Gastroesophageal sphincter (tissue), 4 donors: Measurements from ENCODE around the gene CELSR3. TPM values are rescaled to one million over a fixed set of nuclear protein-coding genes. Genes with fewer than 3 reads are reported as not detected.

Experiments
- ATAC-seq: fragments of 150-250 bp; one replicate; pipeline ENCODE4 v1.9.1; 2016; ENCODE audit warnings: mild to moderate bottlenecking, moderate library complexity
- H3K27ac ChIP-seq, 4 donors: fragments of 200-600 bp; sonication (generic) in 3 of 4; 1 replicate in 3 of 4; 2 replicates in 1 of 4; pipeline ENCODE4 v1.5.1; 2016 to 2019
- H3K27me3 ChIP-seq: fragments of 200-600 bp; sonication (generic); one replicate; pipeline ENCODE4 v1.5.1; 2019
- H3K36me3 ChIP-seq, 2 donors: fragments of 200-600 bp; sonication (generic); one replicate each; pipeline ENCODE4 v1.5.1; 2019; ENCODE audit warnings: control low read depth in 1 of 2
- H3K4me1 ChIP-seq, 3 donors: fragments of 200-600 bp; sonication (generic); 1 replicate in 2 of 3; 2 replicates in 1 of 3; pipeline ENCODE4 v1.5.1; 2016 to 2019; ENCODE audit warnings: control low read depth in 2 of 3
- H3K4me3 ChIP-seq, 2 donors: fragments of 200-600 bp; sonication (generic); one replicate each; pipeline ENCODE4 v1.5.1; 2019; ENCODE audit warnings: mild to moderate bottlenecking in 1 of 2, moderate library complexity in 1 of 2
- H3K9me3 ChIP-seq, 3 donors: fragments of 200-600 bp; sonication (generic); one replicate each; pipeline ENCODE4 v1.5.1; 2017 to 2019; ENCODE audit warnings: control low read depth in 2 of 3
- EP300 ChIP-seq: sonication (generic); formaldehyde crosslinking; IDR thresholded peaks from one replicate; pipeline ENCODE4 v1.6.1; 2017; ENCODE audit warnings: antibody characterized with exemption, mild to moderate bottlenecking
- POLR2A ChIP-seq, 2 donors: fragments of 450-650 bp; IDR thresholded peaks; one replicate each; pipeline ENCODE4 v1.6.1; 2017; ENCODE audit warnings: antibody characterized with exemption in 2 of 2, mild to moderate bottlenecking in 2 of 2, moderate library complexity in 1 of 2
- POLR2AphosphoS5 ChIP-seq: sonication (generic); formaldehyde crosslinking; IDR thresholded peaks from one replicate; pipeline ENCODE4 v1.6.1; 2017; ENCODE audit warnings: antibody characterized with exemption
- WGBS, 2 donors: methylation state at CpG; one replicate each; pipeline ENCODE4 v1.1.5; 2018; ENCODE audit warnings: low coverage in 1 of 2; 5-methylcytosine and 5-hydroxymethylcytosine counted together
- total RNA-seq, 4 donors: library from RNA; depleted of rRNA; stranded (reverse); fragments of >200 nt; gene quantifications; one replicate each; pipeline ENCODE4 v1.1.0, GENCODE V29; 2016
- TF ChIP-seq, protein P1 (sequence below), 4 experiments: fragments of 200-600 bp in 2 of 4; fragments of 450-650 bp in 2 of 4; sonication (generic) in 1 of 4; IDR thresholded peaks; one replicate each; pipeline ENCODE4 v1.5.1; 2017 to 2019; ENCODE audit warnings: antibody characterized with exemption in 4 of 4, mild to moderate bottlenecking in 2 of 4, moderate library complexity in 2 of 4

Gene CELSR3
- total RNA-seq, 4 donors from 2014 or later, result 0.40 to 1.0 (median 0.66) TPM

DNA sequence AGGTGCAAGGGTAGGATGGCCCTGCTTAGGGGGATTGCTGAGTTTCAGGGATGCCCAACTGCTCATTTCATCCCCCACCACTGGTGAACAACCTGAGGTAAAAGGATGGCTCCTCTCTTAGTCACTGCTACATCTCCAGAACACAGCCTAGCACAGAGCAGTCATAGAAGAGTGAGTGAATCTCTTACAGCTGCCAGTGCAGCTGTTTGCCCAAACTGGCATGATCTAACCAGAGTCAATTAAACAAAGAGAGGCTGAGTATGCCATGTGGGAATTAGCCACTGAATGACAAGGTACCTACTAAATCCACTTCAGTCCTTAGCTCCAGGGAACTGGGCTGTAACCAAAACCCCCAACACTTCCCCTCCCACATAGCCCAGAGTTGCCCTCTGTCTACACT lies 29.9 kb upstream of the CELSR3 start:
- Histone ChIP-seq H3K4me1 (peaks cover 0 to 62% (median 0%) of the 10 kb centered on the region in 3 donors), H3K36me3 (peaks cover 0 to 75% of the 10 kb centered on the region in 2 donors), H3K27ac (peak overlapping the region in 2 of 4 donors; percentile 35 to 87), H3K27me3 (no peaks in the 10 kb centered on the region), H3K9me3 (no peaks in the 10 kb centered on the region), H3K4me3 (no peak overlapping the region)
- ATAC-seq, result no peak
- TF ChIP-seq POLR2AphosphoS5 (no peak), EP300 (no peak), POLR2A (IDR thresholded peaks at IDR 0.05) (no peak)
- TF ChIP-seq, protein P1, sequence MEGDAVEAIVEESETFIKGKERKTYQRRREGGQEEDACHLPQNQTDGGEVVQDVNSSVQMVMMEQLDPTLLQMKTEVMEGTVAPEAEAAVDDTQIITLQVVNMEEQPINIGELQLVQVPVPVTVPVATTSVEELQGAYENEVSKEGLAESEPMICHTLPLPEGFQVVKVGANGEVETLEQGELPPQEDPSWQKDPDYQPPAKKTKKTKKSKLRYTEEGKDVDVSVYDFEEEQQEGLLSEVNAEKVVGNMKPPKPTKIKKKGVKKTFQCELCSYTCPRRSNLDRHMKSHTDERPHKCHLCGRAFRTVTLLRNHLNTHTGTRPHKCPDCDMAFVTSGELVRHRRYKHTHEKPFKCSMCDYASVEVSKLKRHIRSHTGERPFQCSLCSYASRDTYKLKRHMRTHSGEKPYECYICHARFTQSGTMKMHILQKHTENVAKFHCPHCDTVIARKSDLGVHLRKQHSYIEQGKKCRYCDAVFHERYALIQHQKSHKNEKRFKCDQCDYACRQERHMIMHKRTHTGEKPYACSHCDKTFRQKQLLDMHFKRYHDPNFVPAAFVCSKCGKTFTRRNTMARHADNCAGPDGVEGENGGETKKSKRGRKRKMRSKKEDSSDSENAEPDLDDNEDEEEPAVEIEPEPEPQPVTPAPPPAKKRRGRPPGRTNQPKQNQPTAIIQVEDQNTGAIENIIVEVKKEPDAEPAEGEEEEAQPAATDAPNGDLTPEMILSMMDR (IDR thresholded peaks at IDR 0.05), result no peak

DNA sequence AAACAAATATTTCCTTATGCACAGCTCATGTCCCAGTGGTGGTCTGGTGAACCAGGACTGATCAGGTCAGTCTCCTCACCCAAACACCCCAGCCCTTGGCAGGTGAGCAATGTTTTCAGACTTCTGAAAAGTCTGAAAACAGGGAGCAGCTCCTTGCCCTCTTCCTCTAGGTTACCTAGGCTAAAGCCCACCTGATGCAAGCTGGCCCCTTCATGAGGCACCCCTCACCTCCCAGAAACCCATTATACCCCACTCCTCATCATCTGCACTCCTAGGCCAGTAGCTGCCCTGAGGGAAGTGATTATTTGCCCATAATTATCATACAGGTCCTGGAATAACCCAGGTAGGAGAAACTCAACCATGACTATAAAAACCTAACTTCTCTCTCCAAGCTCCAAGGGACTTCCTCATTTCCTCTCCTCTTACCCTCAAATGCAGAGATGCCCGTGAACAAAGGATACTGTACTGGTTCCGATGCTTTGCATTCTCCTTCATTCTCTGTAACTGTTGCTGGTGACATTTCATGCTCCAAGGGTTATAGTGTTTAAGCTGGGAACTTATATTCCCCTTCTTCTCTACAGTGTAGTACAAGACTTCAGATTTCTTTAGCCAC lies 28.3 kb upstream of the CELSR3 start:
- H3K27ac ChIP-seq, result no peak overlapping the region
- TF ChIP-seq, protein P1 (IDR thresholded peaks at IDR 0.05), result no peak
- no peaks in the 10 kb centered on the region for H3K9me3 ChIP-seq
- H3K4me3 ChIP-seq, result no peak overlapping the region
- peaks cover 0 to 80% of the 10 kb centered on the region in 2 donors for H3K36me3 ChIP-seq
- peaks cover 0 to 68% (median 6%) of the 10 kb centered on the region in 3 donors for H3K4me1 ChIP-seq
- no peaks in the 10 kb centered on the region for H3K27me3 ChIP-seq
- 59 to 90% methylated on average over 2 of the region's 2 CpGs for WGBS, 2 donors
- no peak for ATAC-seq

DNA sequence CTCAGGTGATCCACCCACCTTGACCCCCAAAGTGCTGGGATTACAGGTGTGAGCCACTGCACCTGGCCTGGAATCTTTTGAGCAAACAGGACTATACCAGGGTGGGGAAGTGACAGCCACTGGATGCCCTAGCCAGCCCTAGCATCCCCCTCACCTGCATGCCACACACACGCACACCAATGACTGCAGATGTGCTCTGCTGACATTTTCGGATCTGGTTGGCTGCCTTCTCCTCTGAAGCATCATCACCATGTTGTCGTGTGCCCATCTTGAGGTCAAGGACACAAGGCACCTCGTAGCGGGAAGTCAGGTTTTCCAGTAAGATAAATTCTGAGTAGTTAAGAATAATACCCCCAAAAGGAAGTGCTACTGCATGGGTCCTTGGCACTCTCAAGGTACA lies 26.7 kb upstream of the CELSR3 start:
- no peak overlapping the region for H3K4me3 ChIP-seq
- no peak for TF ChIP-seq POLR2A (IDR thresholded peaks at IDR 0.05)
- TF ChIP-seq, protein P1 (IDR thresholded peaks at IDR 0.05), result no peak
- TF ChIP-seq POLR2AphosphoS5, result no peak
- no peak overlapping the region for H3K27ac ChIP-seq
- H3K36me3 ChIP-seq, result peaks cover 0 to 74% of the 10 kb centered on the region in 2 donors
- H3K9me3 ChIP-seq, result no peaks in the 10 kb centered on the region
- H3K4me1 ChIP-seq, result peaks cover 0 to 64% (median 12%) of the 10 kb centered on the region in 3 donors
- no peak for ATAC-seq
- H3K27me3 ChIP-seq, result no peaks in the 10 kb centered on the region
- 40% methylated on average over 1 of the region's 5 CpGs; no CpG with 5 or more reads in 1 of the 2 donors for WGBS, 2 donors

DNA sequence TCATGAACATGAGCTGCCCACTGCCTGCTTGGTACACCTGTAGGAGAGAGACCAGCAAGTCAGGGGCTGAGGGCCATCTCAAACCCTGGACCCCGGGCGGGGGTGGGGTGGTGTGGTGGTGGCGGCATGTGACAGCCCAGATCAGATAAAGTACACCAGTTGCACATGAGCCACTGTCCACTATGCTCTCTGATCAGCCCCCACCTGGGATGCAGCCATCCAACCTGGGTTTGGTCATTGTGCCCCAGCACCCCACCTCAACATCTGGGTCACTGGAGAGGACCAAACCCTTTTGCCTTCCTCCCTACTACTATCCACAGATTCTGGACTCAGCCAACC lies 26.0 kb upstream of the CELSR3 start:
- peaks cover 0 to 67% of the 10 kb centered on the region in 2 donors for H3K36me3 ChIP-seq
- ATAC-seq, result no peak
- H3K4me1 ChIP-seq, result peaks cover 0 to 64% (median 17%) of the 10 kb centered on the region in 3 donors
- no peak overlapping the region for H3K4me3 ChIP-seq
- H3K9me3 ChIP-seq, result no peaks in the 10 kb centered on the region
- TF ChIP-seq POLR2AphosphoS5 (no peak), EP300 (no peak), POLR2A (IDR thresholded peaks at IDR 0.05) (no peak)
- TF ChIP-seq, protein P1 (IDR thresholded peaks at IDR 0.05), result no peak
- no peaks in the 10 kb centered on the region for H3K27me3 ChIP-seq
- WGBS, 2 donors, result no CpG with 5 or more reads among the region's 3 CpGs
- H3K27ac ChIP-seq, result no peak overlapping the region

DNA sequence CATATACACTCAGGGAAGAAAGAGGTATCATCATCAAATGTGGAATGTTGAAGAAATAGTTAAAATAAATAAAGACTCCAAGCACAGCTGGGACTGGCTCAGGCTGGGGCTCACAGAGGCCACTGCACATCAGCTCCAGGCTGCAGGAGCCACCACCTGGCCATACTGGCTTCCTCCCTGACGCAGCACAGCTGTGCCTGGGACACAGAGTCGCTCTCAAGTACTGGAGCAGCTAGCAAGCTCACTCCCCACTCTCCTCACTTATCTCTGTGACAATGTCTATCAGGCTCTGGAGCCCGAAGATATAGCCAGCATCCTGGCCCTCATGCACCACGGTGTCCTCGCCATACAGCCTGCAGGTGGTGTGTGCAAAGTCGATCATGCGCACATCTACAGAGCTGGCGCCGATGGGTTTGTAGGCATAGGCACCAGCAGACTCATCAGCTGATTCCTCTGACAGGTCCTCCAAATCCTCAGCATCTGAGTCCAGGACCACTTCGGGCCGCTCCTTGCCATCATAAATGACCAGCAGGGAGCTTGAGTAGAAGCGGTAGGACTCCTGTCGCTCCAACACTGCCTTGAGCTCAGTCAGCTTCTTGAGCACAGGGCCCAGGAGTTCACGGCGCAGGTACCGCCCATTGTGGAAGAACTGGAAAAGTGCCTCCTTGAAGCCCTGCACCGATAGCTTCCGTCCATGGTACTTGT lies 25.5 kb upstream of the CELSR3 start:
- Histone ChIP-seq H3K36me3 (peaks cover 0 to 62% of the 10 kb centered on the region in 2 donors), H3K9me3 (no peaks in the 10 kb centered on the region), H3K4me1 (peaks cover 0 to 64% (median 21%) of the 10 kb centered on the region in 3 donors), H3K27ac (peak overlapping the region in 1 of 4 donors; percentile 86), H3K4me3 (no peak overlapping the region), H3K27me3 (no peaks in the 10 kb centered on the region)
- TF ChIP-seq, protein P1 (IDR thresholded peaks at IDR 0.05), result no peak
- no peak for TF ChIP-seq EP300
- TF ChIP-seq POLR2AphosphoS5, result no peak
- ATAC-seq, result no peak
- WGBS, 2 donors, result 78% methylated on average over 7 of the region's 18 CpGs; no CpG with 5 or more reads in 1 of the 2 donors
